Mononuclear cell (primary cell): ENCODE measurements around the gene UBQLN4. TPM values are rescaled to one million over a fixed set of nuclear protein-coding genes. Genes with fewer than 3 reads are reported as not detected.

Experiments used
- H3K27me3 ChIP-seq: 2 replicates; pipeline ENCODE4 v1.6.0; 2011; ENCODE audit warnings: low read length, control low read depth; ENCODE audit not compliant: insufficient read depth
- H3K4me1 ChIP-seq: 2 replicates; pipeline ENCODE4 v1.5.1; 2011; ENCODE audit warnings: mild to moderate bottlenecking, low read length, control low read depth; ENCODE audit not compliant: insufficient read depth
- H3K4me3 ChIP-seq: 2 replicates; pipeline ENCODE4 v1.5.1; 2011; ENCODE audit warnings: mild to moderate bottlenecking, low read length, moderate library complexity
- H3K9me3 ChIP-seq: 2 replicates; pipeline ENCODE4 v1.5.1; 2011; ENCODE audit warnings: low read depth, mild to moderate bottlenecking, control low read depth, low read length
- total RNA-seq: library from RNA; depleted of rRNA; stranded (reverse); fragments of >200 nt; gene quantifications from one replicate; pipeline ENCODE4 v1.2.3, GENCODE V29; 2012

UBQLN4 gene
- total RNA-seq, 1 donor: 7.1 TPM

- no peaks in the 10 kb centered on the region for H3K9me3 ChIP-seq
- peaks cover 16% of the 10 kb centered on the region for H3K27me3 ChIP-seq
- peaks cover 24% of the 10 kb centered on the region for H3K4me1 ChIP-seq
- H3K4me3 ChIP-seq: no peak overlapping the region
Measured at GRCh38 chr1:156086256-156086662, 32.7 kb upstream of the UBQLN4 start.

GRCh38 chr1:156083800-156084790, 30.5 kb upstream of the UBQLN4 start:
- H3K4me1 ChIP-seq: peaks cover 6% of the 10 kb centered on the region
- H3K9me3 ChIP-seq: no peaks in the 10 kb centered on the region
- H3K27me3 ChIP-seq: peaks cover 19% of the 10 kb centered on the region
- H3K4me3 ChIP-seq: no peak overlapping the region

GRCh38 chr1:156082309-156083091, 28.9 kb upstream of the UBQLN4 start, which contains the start of gene MEX3A:
Gene MEX3A, minus strand, starts transcription at chr1:156082465. Its CDS starts 467 bp downstream, at chr1:156081998.
- peak within 1 kb of the TSS; percentile 53 for H3K4me3 ChIP-seq
- H3K27me3 ChIP-seq: peaks cover 19% of the 10 kb centered on the region
- peaks cover 6% of the 10 kb centered on the region for H3K4me1 ChIP-seq
- H3K9me3 ChIP-seq: no peaks in the 10 kb centered on the region

- Histone ChIP-seq H3K4me1 (peaks cover 6% of the 10 kb centered on the region), H3K27me3 (peaks cover 19% of the 10 kb centered on the region), H3K4me3 (peak overlapping the region; percentile 53), H3K9me3 (no peaks in the 10 kb centered on the region)
Measured at GRCh38 chr1:156081917-156082308, 28.3 kb upstream of the UBQLN4 start.

- Histone ChIP-seq H3K9me3 (no peaks in the 10 kb centered on the region), H3K4me3 (no peak overlapping the region), H3K27me3 (peaks cover 19% of the 10 kb centered on the region), H3K4me1 (peaks cover 11% of the 10 kb centered on the region)
Measured at GRCh38 chr1:156081180-156081916, 27.8 kb upstream of the UBQLN4 start.

- Histone ChIP-seq H3K27me3 (peaks cover 21% of the 10 kb centered on the region), H3K9me3 (no peaks in the 10 kb centered on the region), H3K4me1 (peaks cover 17% of the 10 kb centered on the region), H3K4me3 (no peak overlapping the region)
Measured at GRCh38 chr1:156080863-156081179, 27.2 kb upstream of the UBQLN4 start.

GRCh38 chr1:156080241-156080862, 26.8 kb upstream of the UBQLN4 start:
- no peak overlapping the region for H3K4me3 ChIP-seq
- H3K27me3 ChIP-seq: peaks cover 23% of the 10 kb centered on the region
- peaks cover 19% of the 10 kb centered on the region for H3K4me1 ChIP-seq
- no peaks in the 10 kb centered on the region for H3K9me3 ChIP-seq

- H3K9me3 ChIP-seq: no peaks in the 10 kb centered on the region
- peaks cover 19% of the 10 kb centered on the region for H3K4me1 ChIP-seq
- H3K27me3 ChIP-seq: peaks cover 21% of the 10 kb centered on the region
- no peak overlapping the region for H3K4me3 ChIP-seq
Measured at GRCh38 chr1:156079762-156080161, 26.2 kb upstream of the UBQLN4 start.

GRCh38 chr1:156078728-156079127, 25.1 kb upstream of the UBQLN4 start:
- Histone ChIP-seq H3K9me3 (no peaks in the 10 kb centered on the region), H3K4me3 (no peak overlapping the region), H3K4me1 (peaks cover 19% of the 10 kb centered on the region), H3K27me3 (peaks cover 12% of the 10 kb centered on the region)

GRCh38 chr1:156077430-156077760, 23.8 kb upstream of the UBQLN4 start:
- peaks cover 13% of the 10 kb centered on the region for H3K4me1 ChIP-seq
- no peak overlapping the region for H3K4me3 ChIP-seq
- H3K27me3 ChIP-seq: peaks cover 8% of the 10 kb centered on the region
- H3K9me3 ChIP-seq: no peaks in the 10 kb centered on the region

- H3K27me3 ChIP-seq: peaks cover 8% of the 10 kb centered on the region
- peaks cover 13% of the 10 kb centered on the region for H3K4me1 ChIP-seq
- no peaks in the 10 kb centered on the region for H3K9me3 ChIP-seq
- H3K4me3 ChIP-seq: peak overlapping the region; percentile 16
Measured at GRCh38 chr1:156076609-156077429, 23.2 kb upstream of the UBQLN4 start.

- Histone ChIP-seq H3K4me1 (peaks cover 13% of the 10 kb centered on the region), H3K9me3 (no peaks in the 10 kb centered on the region), H3K4me3 (no peak overlapping the region), H3K27me3 (peaks cover 4% of the 10 kb centered on the region)
Measured at GRCh38 chr1:156075775-156076204, 22.2 kb upstream of the UBQLN4 start.

GRCh38 chr1:156075162-156075561, 21.6 kb upstream of the UBQLN4 start:
- Histone ChIP-seq H3K27me3 (peaks cover 4% of the 10 kb centered on the region), H3K4me1 (peaks cover 13% of the 10 kb centered on the region), H3K4me3 (no peak overlapping the region), H3K9me3 (no peaks in the 10 kb centered on the region)

- peaks cover 13% of the 10 kb centered on the region for H3K4me1 ChIP-seq
- H3K27me3 ChIP-seq: peaks cover 4% of the 10 kb centered on the region
- no peak overlapping the region for H3K4me3 ChIP-seq
- H3K9me3 ChIP-seq: no peaks in the 10 kb centered on the region
Measured at GRCh38 chr1:156074661-156075060, 21.1 kb upstream of the UBQLN4 start.
